Activated B cell treated with CpG ODN at 0.5 μM for 24 hours (primary cell): ENCODE measurements around the gene AGXT. TPM values are rescaled to one million over a fixed set of nuclear protein-coding genes. Genes with fewer than 3 reads are reported as not detected.

Experiments
- ATAC-seq: fragments of 200-7000 bp; cut with Tn5 transposase; one replicate; pipeline ENCODE4 v1.10.0; 2021; ENCODE audit warnings: low read depth, mild to moderate bottlenecking, moderate library complexity
- CTCF ChIA-PET: fragments of 350-600 bp; sonication (Branson Sonifier 250); formaldehyde crosslinking; loops from one replicate; lab custom pipeline; 2021; ENCODE audit warnings: antibody characterized with exemption; lab: Charles Lee
- POLR2A ChIA-PET: fragments of 350-600 bp; sonication (Branson Sonifier 250); formaldehyde crosslinking; loops from one replicate; lab custom pipeline; 2021; ENCODE audit warnings: antibody characterized with exemption; lab: Charles Lee
- DNase-seq: peaks from one replicate; pipeline ENCODE4 v3.0.0; 2022
- H3K27ac Mint-ChIP-seq: one replicate; pipeline ENCODE4 v1.8.0; 2020; ENCODE audit warnings: mixed read lengths
- H3K27me3 Mint-ChIP-seq: one replicate; pipeline ENCODE4 v1.8.0; 2021; ENCODE audit warnings: mixed read lengths
- H3K36me3 Mint-ChIP-seq: one replicate; pipeline ENCODE4 v1.8.0; 2021; ENCODE audit warnings: low read depth, mixed read lengths
- H3K4me1 Mint-ChIP-seq: one replicate; pipeline ENCODE4 v1.8.0; 2021; ENCODE audit warnings: mixed read lengths
- H3K4me3 Mint-ChIP-seq: one replicate; pipeline ENCODE4 v1.8.0; 2020; ENCODE audit warnings: mild to moderate bottlenecking, mixed read lengths
- H3K9me3 Mint-ChIP-seq: one replicate; pipeline ENCODE4 v1.8.0; 2020; ENCODE audit warnings: mixed read lengths
- CTCF ChIP-seq: fragments of 200-600 bp; IDR thresholded peaks from one replicate; pipeline ENCODE4 v1.8.0; 2022; ENCODE audit warnings: antibody characterized with exemption, mild to moderate bottlenecking
- intact Hi-C: fragments of 100-400 bp; cut with micrococcal nuclease; formaldehyde crosslinking; loops from one replicate; pipeline ENCODE4 v1.15.1; 2024
- total RNA-seq: library from RNA; stranded (reverse); gene quantifications from 2 replicates; pipeline ENCODE4 v1.2.3, GENCODE V29; 2022

AGXT gene
- total RNA-seq, 1 donor from 2014 or later, result not detected

GRCh38 chr2:240872317-240873097 lies 3.9 kb downstream of the AGXT start:
- H3K27ac Mint-ChIP-seq, result no peak overlapping the region
- intact Hi-C loops, result no loop called here
- no peak for ATAC-seq
- DNase-seq, result no peak
- no peak for TF ChIP-seq CTCF
- no peaks in the 10 kb centered on the region for H3K4me1 Mint-ChIP-seq
- ChIA-PET POLR2A (no interaction called here), CTCF (no interaction called here)
- H3K9me3 Mint-ChIP-seq, result no peaks in the 10 kb centered on the region
- no peaks in the 10 kb centered on the region for H3K36me3 Mint-ChIP-seq
- peaks cover 6% of the 10 kb centered on the region for H3K27me3 Mint-ChIP-seq
- no peak overlapping the region for H3K4me3 Mint-ChIP-seq

- Mint-ChIP-seq H3K36me3 (no peaks in the 10 kb centered on the region), H3K9me3 (no peaks in the 10 kb centered on the region), H3K4me1 (no peaks in the 10 kb centered on the region), H3K4me3 (no peak overlapping the region), H3K27ac (no peak overlapping the region), H3K27me3 (peaks cover 2% of the 10 kb centered on the region)
- CTCF ChIA-PET, result no interaction called here
- peak; percentile 12 for DNase-seq
- POLR2A ChIA-PET, result interaction anchor here (0.6 kb wide), 1 partner anchor 132 kb away, joined by 3 read pairs; no protein-coding TSS in a partner anchor
- ATAC-seq, result no peak
- intact Hi-C loops, result no loop called here
- TF ChIP-seq CTCF, result no peak
Measured at GRCh38 chr2:240873098-240873788, 4.6 kb downstream of the AGXT start.

- POLR2A ChIA-PET, result interaction anchor here (0.6 kb wide), 1 partner anchor 132 kb away, joined by 3 read pairs; no protein-coding TSS in a partner anchor
- no peaks in the 10 kb centered on the region for H3K4me1 Mint-ChIP-seq
- CTCF ChIA-PET, result no interaction called here
Measured at GRCh38 chr2:240873805-240874714, 5.4 kb downstream of the AGXT start.

GRCh38 chr2:240874715-240875227 lies 6.1 kb downstream of the AGXT start:
- Mint-ChIP-seq H3K36me3 (no peaks in the 10 kb centered on the region), H3K4me1 (no peaks in the 10 kb centered on the region), H3K4me3 (no peak overlapping the region), H3K27me3 (peaks cover 2% of the 10 kb centered on the region), H3K9me3 (no peaks in the 10 kb centered on the region), H3K27ac (no peak overlapping the region)
- intact Hi-C loops, result no loop called here
- ATAC-seq (no peak), DNase-seq (peak; percentile 9)
- TF ChIP-seq CTCF, result no peak
- POLR2A ChIA-PET, result no interaction called here
- CTCF ChIA-PET, result no interaction called here

More at GRCh38 chr2:240873805-240874714, 5.4 kb downstream of the AGXT start:
- peak; percentile 12 for DNase-seq
- no peaks in the 10 kb centered on the region for H3K9me3 Mint-ChIP-seq
- H3K36me3 Mint-ChIP-seq, result no peaks in the 10 kb centered on the region
- H3K4me3 Mint-ChIP-seq, result no peak overlapping the region
- H3K27ac Mint-ChIP-seq, result no peak overlapping the region
- peaks cover 2% of the 10 kb centered on the region for H3K27me3 Mint-ChIP-seq
- ATAC-seq, result no peak
- intact Hi-C loops, result no loop called here
- no peak for TF ChIP-seq CTCF
